Head of caudate nucleus (tissue), 42 donors: ENCODE data around the gene KAZALD1.

Experiments
- DNase-seq, 42 donors: peaks; one replicate each; pipeline versions ENCODE4 v3.0.0 to v3.0.0-alpha.2; 2020 to 2021; ENCODE audit warnings: mixed read lengths in 7 of 42
- intact Hi-C: fragments of 100-400 bp; cut with DNase I; formaldehyde crosslinking; loops from one replicate; pipeline ENCODE4 v1.15.0; 2022

The KAZALD1 gene

DNA sequence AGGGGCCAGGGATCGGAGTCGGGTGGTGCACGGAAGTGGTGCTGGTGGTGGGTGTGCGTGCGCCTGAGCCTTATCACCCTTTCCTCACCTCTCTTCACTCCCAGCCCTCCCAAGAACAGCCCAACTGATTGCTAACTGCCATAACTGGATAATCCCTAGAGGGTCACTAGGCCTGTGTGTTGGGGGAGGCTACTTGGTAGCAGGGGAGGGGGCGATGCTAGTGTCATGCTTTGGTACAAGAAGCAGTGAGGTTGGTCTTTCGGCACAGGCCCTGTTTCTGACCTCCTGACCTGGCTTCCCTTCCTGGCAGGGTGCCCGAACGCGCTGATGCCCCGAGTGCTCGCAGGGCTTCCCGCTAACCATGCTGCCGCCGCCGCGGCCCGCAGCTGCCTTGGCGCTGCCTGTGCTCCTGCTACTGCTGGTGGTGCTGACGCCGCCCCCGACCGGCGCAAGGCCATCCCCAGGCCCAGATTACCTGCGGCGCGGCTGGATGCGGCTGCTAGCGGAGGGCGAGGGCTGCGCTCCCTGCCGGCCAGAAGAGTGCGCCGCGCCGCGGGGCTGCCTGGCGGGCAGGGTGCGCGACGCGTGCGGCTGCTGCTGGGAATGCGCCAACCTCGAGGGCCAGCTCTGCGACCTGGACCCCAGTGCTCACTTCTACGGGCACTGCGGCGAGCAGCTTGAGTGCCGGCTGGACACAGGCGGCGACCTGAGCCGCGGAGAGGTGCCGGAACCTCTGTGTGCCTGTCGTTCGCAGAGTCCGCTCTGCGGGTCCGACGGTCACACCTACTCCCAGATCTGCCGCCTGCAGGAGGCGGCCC is 652 bp downstream of the KAZALD1 start:
- peak in 20 of 42 donors; percentile 10 to 66 (median 36) for DNase-seq
- intact Hi-C loops, result loop anchor here (10.0 kb wide), 1 partner anchor 48 kb away; no protein-coding TSS in a partner anchor

DNA sequence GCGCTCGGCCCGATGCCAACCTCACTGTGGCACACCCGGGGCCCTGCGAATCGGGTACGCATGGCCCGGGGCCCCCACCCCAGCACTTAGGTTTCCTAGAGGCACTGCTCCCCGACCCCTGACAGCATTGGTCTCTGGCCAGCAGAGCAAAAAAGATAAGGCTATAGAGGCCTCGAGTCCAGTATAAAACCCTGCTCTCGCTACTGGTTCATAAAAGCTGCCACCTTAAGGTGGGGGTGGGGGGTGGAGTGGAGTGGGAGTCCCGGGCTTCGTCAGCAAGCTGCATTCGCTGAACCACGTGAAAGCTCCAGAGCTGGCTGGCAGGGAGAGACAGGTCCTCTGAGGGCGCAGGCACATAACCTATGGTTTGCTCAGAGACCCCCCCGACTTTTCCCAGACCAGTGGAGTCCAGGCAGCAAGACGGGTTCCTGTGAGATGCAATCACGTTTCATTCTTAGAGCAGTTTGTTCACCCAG is 1.3 kb downstream of the KAZALD1 start:
- peak in 34 of 42 donors; percentile 26 to 87 (median 59) for DNase-seq
- intact Hi-C loops, result loop anchor here (10.0 kb wide), 1 partner anchor 48 kb away; no protein-coding TSS in a partner anchor

DNA sequence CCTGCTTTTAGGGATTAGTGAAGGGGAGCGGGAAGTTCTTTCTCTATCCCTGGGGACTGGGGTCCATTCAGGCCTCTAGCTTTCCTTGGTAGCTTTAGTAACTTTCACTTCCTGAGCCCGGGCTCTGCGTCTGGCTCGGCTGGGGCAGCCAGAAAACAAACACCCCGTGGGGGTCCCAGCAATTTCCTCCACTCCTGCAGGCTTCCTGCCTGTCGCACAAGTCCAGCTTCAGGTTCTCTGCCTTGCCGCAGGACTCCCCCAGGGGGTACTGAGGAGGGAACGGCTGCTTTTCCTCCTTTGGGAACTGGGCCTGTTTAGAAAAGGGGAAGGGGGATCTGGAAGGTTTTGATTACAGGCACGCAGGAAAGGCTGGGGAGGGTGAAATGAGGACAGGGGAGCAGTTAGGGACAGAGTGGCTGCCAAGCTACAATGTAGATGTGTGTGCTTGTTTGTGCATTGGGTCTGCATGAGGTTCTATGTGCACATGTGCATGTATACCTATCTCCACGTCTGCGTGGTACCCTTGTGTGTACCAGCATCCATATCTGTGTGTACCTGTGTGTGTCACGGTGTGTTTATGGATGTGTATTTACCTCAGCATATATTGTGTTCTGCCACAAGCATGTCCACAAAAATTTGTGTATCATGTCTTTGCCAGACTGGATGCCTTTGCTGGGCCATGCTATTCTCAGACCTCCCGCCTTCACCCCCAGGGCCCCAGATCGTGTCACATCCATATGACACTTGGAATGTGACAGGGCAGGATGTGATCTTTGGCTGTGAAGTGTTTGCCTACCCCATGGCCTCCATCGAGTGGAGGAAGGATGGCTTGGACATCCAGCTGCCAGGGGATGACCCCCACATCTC is 2.0 kb downstream of the KAZALD1 start:
- intact Hi-C loops, result loop anchor here (10.0 kb wide), 1 partner anchor 49 kb away; no protein-coding TSS in a partner anchor
- no peak for DNase-seq

DNA sequence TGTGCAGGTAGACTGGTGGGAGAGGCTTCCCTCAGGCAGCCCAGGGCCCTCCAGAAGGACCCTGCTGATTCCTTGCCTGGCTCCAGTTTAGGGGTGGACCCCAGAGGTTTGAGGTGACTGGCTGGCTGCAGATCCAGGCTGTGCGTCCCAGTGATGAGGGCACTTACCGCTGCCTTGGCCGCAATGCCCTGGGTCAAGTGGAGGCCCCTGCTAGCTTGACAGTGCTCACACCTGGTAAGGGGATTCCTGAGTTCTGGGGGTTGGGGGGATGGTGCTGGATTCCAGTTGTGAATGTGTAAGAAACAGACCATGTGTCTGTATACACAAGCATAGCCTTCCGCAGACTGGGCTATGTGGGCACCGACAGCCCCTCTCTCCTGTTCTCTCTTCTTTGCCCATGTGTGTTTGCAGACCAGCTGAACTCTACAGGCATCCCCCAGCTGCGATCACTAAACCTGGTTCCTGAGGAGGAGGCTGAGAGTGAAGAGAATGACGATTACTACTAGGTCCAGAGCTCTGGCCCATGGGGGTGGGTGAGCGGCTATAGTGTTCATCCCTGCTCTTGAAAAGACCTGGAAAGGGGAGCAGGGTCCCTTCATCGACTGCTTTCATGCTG is 2.7 kb downstream of the KAZALD1 start:
- DNase-seq, result no peak
- intact Hi-C loops, result loop anchor here (10.0 kb wide), 1 partner anchor 50 kb away; no protein-coding TSS in a partner anchor

DNA sequence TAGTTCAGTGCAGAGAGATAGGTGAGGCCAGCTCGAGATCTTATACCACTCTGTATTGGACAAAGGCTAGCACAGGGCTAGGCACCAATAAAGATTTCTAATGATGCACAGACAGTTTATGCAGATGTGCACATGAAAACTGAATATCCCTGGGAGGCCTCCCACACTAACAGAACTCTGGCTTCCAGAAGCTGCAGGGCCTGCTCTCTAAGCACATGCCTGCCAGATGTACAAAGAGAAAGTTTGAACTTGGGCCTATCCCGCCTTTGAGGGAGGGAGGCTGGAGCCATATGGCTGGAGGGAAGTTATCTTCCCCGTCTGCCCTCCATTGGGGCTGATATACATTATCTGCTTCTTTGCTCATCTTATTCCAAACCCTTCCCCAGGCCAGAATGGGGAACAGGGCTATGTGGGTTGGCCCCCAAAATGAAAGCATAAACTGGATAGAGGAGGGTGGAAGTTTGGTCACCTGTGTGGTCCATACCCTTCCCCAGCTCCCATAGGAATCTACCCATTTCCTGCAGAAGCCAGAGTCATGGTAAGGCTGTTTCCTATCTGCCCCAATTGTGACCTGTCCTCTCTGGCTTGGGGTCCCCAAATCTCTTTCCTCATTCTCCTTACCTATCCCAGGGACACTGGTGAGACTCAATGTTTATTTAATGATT is 3.8 kb downstream of the KAZALD1 start:
- no peak for DNase-seq
- intact Hi-C loops, result loop anchor here (10.0 kb wide), 1 partner anchor 51 kb away; no protein-coding TSS in a partner anchor

DNA sequence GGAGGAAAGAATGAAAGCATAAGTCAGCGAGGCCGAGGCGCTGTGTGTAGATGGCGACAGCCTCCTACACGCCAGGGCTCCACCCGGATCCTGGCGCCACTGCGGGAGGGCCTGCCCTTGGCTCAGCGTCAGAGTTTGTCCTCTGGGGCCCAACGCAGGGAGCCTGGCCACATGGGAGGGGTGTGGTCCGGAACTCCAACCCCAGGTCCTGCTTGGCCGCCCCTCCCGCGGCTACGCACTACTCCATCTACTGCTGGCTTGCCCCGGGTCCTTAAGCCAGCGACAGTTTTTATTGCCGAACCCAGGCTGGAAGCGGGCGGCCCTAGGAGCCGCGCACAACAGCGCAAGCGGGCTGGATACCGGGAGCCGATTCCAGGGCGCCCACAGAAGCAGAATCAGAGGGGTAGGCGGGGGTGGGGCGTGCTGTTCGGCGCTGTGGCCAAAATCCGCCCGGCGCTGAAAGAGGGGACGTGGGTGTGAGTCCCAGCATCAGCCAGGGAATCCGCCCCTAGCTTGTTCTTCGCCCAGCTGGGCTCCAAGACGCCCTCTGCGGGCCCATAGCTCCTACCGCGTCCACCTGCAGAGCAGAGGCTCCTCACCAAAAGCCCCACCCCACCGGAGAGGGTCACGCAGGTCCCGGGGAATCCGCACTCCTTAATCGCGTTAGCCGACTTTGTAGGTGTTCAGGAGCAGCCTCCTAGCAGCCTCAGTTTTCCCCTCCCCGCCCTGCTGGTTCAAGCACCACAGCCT is 4.5 kb downstream of the KAZALD1 start:
- intact Hi-C loops, result loop anchor here (10.0 kb wide), 1 partner anchor 52 kb away; no protein-coding TSS in a partner anchor
- DNase-seq, result peak in 36 of 42 donors; percentile 8 to 73 (median 45)

DNA sequence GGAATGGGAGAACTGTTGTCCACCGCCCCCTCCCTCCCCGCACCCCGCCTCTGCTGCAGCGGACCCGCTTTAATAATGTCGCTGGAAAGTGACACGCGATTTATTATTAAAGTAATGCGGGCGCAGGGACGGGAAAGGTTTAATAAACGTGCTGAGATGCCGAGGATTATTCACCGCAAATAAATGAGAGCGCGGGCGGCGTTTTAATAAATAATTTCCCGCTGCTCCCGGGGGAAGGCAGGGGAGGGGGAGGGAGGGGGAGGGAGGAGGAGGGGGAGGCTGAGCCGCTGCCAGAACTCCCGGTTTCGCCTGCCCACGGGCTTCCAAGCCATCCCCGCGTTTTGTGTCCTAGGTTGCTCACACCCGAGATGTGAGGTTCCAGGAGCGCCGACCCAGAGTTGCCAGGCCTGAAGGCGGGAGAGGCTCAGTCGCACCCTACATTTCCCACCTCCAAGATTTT is 5.1 kb downstream of the KAZALD1 start:
- intact Hi-C loops, result loop anchor here (10.0 kb wide), 1 partner anchor 52 kb away; no protein-coding TSS in a partner anchor
- DNase-seq, result peak in 12 of 42 donors; percentile 14 to 53 (median 31)

DNA sequence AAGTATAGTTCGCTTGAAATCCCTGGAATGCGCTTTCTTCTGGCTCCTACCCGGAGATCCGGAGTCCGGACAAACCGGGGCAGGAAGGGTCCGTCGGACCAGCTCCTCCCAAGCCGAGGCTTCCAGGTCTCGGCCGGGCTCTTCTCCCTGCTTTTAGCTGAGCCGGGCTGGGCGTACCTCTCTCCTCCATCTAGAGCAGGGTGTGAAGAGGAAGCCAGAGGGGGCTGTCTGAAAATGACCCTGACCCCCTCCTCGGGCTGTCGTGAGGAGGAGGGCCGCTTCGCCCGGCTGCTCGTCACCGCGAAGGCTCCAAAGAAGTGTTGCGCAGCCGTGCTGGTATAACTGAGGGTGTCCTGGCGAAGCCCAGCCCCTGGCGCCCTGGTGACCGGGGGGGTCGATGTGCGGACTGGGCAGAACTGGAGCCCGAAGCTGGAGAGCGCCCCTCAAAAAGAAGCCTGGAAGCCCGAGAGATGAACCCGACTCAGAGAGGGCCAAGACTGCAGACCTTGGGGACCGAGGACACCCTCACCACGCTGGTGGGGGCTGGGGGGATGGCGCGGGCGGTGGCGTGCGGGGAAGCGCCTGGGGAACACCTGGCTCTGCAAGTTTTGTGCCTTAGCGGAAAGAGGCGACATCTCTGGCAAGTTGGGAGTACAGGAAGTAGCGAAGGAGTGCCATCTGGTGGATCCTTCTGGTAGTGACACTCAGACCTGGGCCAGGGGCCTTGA is 5.7 kb downstream of the KAZALD1 start:
- peak in 41 of 42 donors; percentile 40 to 92 (median 77) for DNase-seq
- intact Hi-C loops, result loop anchor here (10.0 kb wide), 1 partner anchor 53 kb away; no protein-coding TSS in a partner anchor

DNA sequence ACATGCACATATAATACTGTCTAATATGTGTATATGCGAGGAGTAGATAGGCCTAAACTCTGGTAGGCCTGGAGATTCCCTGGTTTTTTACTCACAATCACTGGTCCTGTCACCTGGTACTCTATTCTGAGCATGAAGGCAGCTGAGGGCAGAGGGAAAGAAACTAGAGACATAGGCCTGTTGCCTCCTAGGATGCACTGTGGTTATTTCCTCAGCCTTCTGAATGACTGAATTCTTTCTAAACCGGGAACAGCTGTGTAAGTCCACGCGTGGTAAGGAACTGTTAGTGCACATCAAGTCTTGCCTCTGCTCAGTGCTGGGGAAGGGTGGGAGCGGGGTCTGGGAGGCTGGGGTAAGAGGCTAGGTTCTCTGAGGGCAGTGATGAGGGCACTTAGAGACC is 7.7 kb downstream of the KAZALD1 start:
- intact Hi-C loops, result loop anchor here (10.0 kb wide), 1 partner anchor 55 kb away; no protein-coding TSS in a partner anchor
- DNase-seq, result no peak

DNA sequence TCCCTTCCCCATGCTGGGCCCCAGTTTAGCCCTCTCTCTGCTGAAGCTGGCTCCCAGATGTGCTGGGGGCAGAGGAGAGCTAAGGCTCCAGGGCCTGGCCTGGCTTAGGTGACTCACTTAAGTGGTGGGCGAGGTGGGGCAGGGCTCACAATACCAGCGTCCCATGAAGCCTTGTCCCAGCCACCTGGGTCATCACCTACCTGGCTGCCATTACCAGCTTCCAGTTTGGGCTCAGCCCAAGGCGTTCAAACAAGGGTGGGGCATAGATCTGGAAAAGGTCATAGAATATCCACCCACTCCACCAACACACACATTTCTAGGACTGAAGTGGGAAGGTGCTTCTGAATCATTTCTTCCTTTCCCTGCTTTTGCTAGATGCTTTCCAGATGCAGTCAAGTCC is 8.3 kb downstream of the KAZALD1 start:
- DNase-seq, result peak in 5 of 42 donors; percentile 11 to 58 (median 30)
- intact Hi-C loops, result no loop called here

DNA sequence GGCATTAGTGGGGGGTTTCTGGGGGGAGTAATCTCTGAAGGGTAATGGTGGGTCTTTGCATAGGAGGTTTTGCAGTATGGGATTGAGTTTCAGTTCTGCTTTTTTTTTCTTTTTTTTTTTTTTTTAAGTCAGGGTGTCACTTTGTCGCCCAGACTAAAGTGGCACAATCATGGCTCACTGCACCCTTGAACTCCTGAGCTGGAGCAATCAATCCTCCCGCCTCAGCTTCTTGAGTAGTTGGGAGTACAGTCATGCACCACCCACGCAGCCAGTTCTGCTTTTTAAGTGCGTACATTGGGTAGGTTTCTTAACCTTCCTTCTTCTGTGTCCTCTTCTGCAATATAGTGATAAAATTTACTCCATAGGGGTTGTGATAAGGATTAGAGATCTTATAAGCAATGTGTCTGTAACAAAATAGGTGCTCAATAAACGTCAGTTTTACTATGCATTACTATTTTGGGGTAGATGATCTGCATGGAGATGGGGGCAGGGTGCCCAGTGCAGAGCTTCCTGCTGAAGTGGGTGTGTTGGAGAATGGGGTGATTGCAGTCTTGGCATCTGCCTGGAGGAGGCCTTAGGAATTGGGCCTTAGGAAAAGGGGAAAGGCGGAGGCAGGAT is 9.6 kb downstream of the KAZALD1 start:
- intact Hi-C loops, result no loop called here
- DNase-seq, result peak; percentile 50 to 96 (median 81)

DNA sequence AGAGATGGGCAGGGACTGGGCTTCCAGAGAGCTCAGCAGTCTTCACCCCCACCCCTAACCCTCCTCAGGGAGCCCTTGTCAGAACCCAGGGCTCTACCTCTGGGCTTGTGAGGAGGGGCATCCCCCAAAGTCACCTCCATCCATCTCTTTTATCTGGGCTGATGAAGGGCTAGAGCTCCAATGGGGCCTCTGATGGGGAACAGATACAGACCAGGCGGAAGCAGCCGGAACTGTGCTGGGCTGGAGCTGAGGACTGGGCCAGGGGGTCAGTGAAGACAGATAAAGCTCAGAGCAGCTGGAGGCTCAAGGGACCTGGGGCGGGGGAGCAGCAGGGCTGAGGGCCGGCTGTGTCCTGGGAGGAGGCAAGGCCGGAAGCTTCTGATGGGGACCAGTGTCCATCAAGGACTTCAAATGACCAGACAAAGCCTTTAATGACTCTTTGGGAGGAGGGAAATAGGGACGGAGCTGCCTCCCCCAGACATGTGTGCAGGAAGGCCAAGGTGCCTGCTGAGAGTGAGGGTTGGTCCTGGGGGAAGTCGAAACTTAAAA is 10.2 kb downstream of the KAZALD1 start:
- intact Hi-C loops, result no loop called here

DNA sequence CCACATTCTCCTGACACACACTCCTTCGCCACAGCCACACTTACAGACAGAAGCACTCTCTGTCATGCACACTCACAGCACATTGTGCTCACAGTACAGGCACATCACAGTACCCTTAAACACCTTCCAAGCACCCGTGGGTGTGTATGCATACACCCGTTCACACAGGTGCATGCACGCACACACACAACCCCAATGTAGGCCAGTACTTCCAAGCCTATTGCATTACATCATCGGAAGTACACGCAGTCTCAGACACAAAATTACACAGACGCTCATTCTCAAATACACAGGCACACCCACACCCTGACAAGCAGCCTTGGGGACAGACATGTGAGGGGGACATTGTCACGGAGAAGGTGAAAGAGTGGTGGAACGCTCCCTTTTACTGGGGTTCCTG is 11.1 kb downstream of the KAZALD1 start:
- DNase-seq, result peak in 26 of 42 donors; percentile 6 to 80 (median 38)
- intact Hi-C loops, result no loop called here

More for the DNA sequence above, 10.2 kb downstream of the KAZALD1 start:
- no peak for DNase-seq

DNA sequence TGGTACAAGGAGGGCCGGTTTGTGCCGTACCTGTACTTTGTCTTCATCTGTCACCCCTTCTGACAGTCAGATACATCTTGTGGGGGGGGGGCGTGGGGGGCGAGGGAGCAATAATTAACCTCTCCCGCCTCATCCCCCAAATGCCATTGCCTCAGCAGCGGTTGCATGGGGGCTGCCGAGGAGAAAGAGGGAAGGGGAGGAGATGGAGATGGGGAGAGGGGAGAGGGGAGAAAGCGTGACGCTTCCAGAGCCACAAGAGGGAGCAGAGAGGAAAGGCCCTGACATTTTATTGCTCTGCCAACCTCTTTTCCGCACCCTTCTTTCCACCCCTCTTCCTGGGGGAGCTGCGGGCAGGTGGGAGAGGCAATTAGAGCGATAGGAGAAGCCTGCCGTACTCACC is 11.8 kb downstream of the KAZALD1 start:
- intact Hi-C loops, result no loop called here
- no peak for DNase-seq

DNA sequence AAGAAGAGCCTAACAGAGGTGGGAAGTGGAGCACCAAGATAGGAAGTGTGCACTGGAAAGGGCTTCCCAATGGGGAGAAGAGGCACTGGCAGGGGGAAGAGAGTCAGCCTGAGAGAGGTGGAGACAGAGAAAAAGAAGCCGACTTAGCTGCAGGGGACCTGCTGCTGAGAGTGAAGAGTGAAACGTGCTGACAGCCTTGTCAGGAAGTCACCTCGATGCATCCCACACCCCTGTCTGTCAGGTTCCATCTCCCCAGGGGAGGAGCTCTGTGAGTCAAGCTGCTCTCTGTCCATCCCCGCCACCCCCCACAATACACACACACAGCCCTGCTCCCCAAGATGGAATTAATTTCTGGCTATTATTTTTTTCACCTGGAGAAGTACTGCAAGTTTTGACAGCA is 14.0 kb downstream of the KAZALD1 start:
- intact Hi-C loops, result no loop called here
- peak in 30 of 42 donors; percentile 13 to 78 (median 31) for DNase-seq

DNA sequence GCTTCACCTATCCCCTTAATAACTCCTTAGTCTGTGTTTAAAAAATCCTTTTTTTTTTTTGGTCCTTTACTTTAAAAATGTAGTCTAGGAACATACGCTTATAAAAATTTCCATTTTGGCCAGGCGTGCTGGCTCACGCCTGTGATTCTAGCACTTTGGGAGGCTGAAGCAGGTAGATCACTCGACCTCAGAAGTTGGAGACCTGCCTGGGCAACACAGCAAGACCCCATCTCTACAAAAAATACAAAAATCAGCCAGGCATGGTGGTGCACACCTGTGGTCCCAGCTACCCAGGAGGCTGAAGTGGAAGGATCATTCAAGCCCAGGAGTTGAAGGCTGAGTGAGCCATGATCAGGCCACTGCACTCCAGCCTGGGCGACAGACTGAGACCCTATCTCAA is 14.8 kb downstream of the KAZALD1 start:
- no peak for DNase-seq
- intact Hi-C loops, result no loop called here
